NCI-H345 treated with DMSO at 0.1 percent for 48 hours (cell line): ENCODE data around the gene SLAIN2.

ENCODE experiments used
- DNase-seq: peaks from one replicate; lab custom pipeline; 2025; ENCODE audit not compliant: unreplicated experiment; lab: John Stamatoyannopoulos, UW

SLAIN2 gene

GRCh38 chr4:48333587-48333986, 7.7 kb upstream of the SLAIN2 start:
- DNase-seq, result no peak

GRCh38 chr4:48334236-48334635, 7.1 kb upstream of the SLAIN2 start:
- no peak for DNase-seq

- DNase-seq, result no peak
These were observed 6.4 kb upstream of the SLAIN2 start for GRCh38 chr4:48334900-48335384.

- DNase-seq, result no peak
These were observed 5.0 kb upstream of the SLAIN2 start for GRCh38 chr4:48336146-48336870.

GRCh38 chr4:48337731-48338130, 3.6 kb upstream of the SLAIN2 start:
- no peak for DNase-seq

GRCh38 chr4:48339642-48340041, 1.7 kb upstream of the SLAIN2 start:
- DNase-seq, result no peak

- no peak for DNase-seq
These were observed 909 bp upstream of the SLAIN2 start for GRCh38 chr4:48340276-48340964.

GRCh38 chr4:48341776-48342605, 662 bp downstream of the SLAIN2 start:
- DNase-seq, result no peak

GRCh38 chr4:48342606-48342880, 1.2 kb downstream of the SLAIN2 start:
- no peak for DNase-seq

- no peak for DNase-seq
These were observed 1.7 kb downstream of the SLAIN2 start for GRCh38 chr4:48343035-48343434.

GRCh38 chr4:48343551-48343950, 2.2 kb downstream of the SLAIN2 start:
- no peak for DNase-seq

- no peak for DNase-seq
These were observed 4.2 kb downstream of the SLAIN2 start for GRCh38 chr4:48345542-48345941.

- DNase-seq, result no peak
These were observed 5.3 kb downstream of the SLAIN2 start for GRCh38 chr4:48346594-48346993.

- DNase-seq, result no peak
These were observed 6.1 kb downstream of the SLAIN2 start for GRCh38 chr4:48347282-48347921.

GRCh38 chr4:48350871-48351270, 9.5 kb downstream of the SLAIN2 start:
- no peak for DNase-seq

GRCh38 chr4:48352793-48353192, 11.5 kb downstream of the SLAIN2 start:
- no peak for DNase-seq

- DNase-seq, result no peak
These were observed 15.0 kb downstream of the SLAIN2 start for GRCh38 chr4:48356355-48356754.

GRCh38 chr4:48360285-48361011, 19.1 kb downstream of the SLAIN2 start:
- DNase-seq, result no peak

GRCh38 chr4:48361012-48361400, 19.7 kb downstream of the SLAIN2 start:
- no peak for DNase-seq

- DNase-seq, result no peak
These were observed 25.3 kb downstream of the SLAIN2 start for GRCh38 chr4:48366611-48367010.

- DNase-seq, result no peak
These were observed 25.7 kb downstream of the SLAIN2 start for GRCh38 chr4:48367016-48367415.
